K562 (cell line): Measurements from ENCODE around the gene AFAP1. TPM values are rescaled to one million over a fixed set of nuclear protein-coding genes. Genes with fewer than 3 reads are reported as not detected.

Experiments used
- ATAC-seq: fragments of 200-7000 bp; cut with Tn5 transposase; 3 replicates; pipeline ENCODE4 v1.9.1; 2020; ENCODE audit warnings: moderate library complexity
- BruUV-seq: library from RNA; stranded (reverse); fragments of 400-500 nt; replicated peaks from 2 replicates; lab custom pipeline; 2021; lab: Mats Ljungman, UMichigan
- CTCF ChIA-PET: fragments of 300-600 bp; formaldehyde crosslinking; extraction: SDS; loops from one replicate; lab custom pipeline; 2021; ENCODE audit warnings: low intra/inter-chr PET ratio; lab: Yijun Ruan, JAX
- POLR2A ChIA-PET: fragments of 300-600, 350-650 bp; sonication (Branson Sonifier 250); formaldehyde crosslinking; extraction: SDS; loops from one replicate; lab custom pipeline; 2021; ENCODE audit warnings: antibody characterized with exemption, inconsistent platforms; lab: Yijun Ruan, JAX
- DNase-seq, 4 experiments: peaks; one replicate each; pipeline versions ENCODE4 v3.0.0 to v3.0.0-alpha.2; 2011 to 2018; ENCODE audit warnings: low spot score in 3 of 4, mixed read lengths in 3 of 4; ENCODE audit errors: extremely low read depth in 1 of 4
- FAIRE-seq: peaks from 2 replicates; lab custom pipeline; 2011; peaks lifted over from hg19 to GRCh38; lab: Jason Lieb, UNC
- H2AFZ ChIP-seq: 2 replicates; pipeline ENCODE4 v1.6.0; 2011; ENCODE audit warnings: low read depth, low read length, control low read depth, inconsistent platforms
- H3K27ac ChIP-seq: fragments of 200-600 bp; 3 replicates; pipeline ENCODE4 v1.8.0; 2011; ENCODE audit warnings: low read depth, mild to moderate bottlenecking, control low read depth, inconsistent platforms, low read length, moderate library complexity, mixed read lengths; ENCODE audit errors: extremely low read depth
- H3K27me3 ChIP-seq, 2 experiments: fragments of 300-600 bp in 1 of 2; 2 replicates in 1 of 2; 3 replicates in 1 of 2; pipeline versions ENCODE4 v1.6.0 to v1.8.0; 2011; ENCODE audit warnings: inconsistent platforms in 2 of 2, low read length in 2 of 2, mild to moderate bottlenecking in 1 of 2, mixed read lengths in 1 of 2, moderate library complexity in 1 of 2; ENCODE audit not compliant: control insufficient read depth in 2 of 2, insufficient read depth in 2 of 2
- H3K36me3 ChIP-seq: fragments of 300-600 bp; 3 replicates; pipeline ENCODE4 v1.8.0; 2011; ENCODE audit warnings: mild to moderate bottlenecking, low read length, inconsistent platforms; ENCODE audit not compliant: control insufficient read depth, insufficient read depth
- H3K4me1 ChIP-seq, 2 experiments: fragments of 200-600 bp in 1 of 2; replicated peaks in 1 of 2; 2 replicates in 1 of 2; 3 replicates in 1 of 2; pipeline versions ENCODE4 v1.5.1 to v1.8.0; 2011; ENCODE audit warnings: inconsistent platforms in 2 of 2, low read length in 2 of 2, mild to moderate bottlenecking in 1 of 2, mixed read lengths in 1 of 2, moderate library complexity in 1 of 2; ENCODE audit not compliant: control insufficient read depth in 2 of 2, insufficient read depth in 2 of 2
- H3K4me2 ChIP-seq: 2 replicates; pipeline ENCODE4 v1.6.1; 2011; ENCODE audit warnings: low read length, control low read depth, inconsistent platforms, mixed read lengths; ENCODE audit not compliant: insufficient read depth
- H3K4me3 ChIP-seq: fragments of 200-600 bp; sonication (generic), shearing (Covaris generic); 2 replicates; pipeline ENCODE4 v1.5.1; 2016; ENCODE audit warnings: control low read depth, inconsistent platforms
- H3K79me2 ChIP-seq: fragments of 200-600 bp; 3 replicates; pipeline ENCODE4 v1.8.0; 2011; ENCODE audit warnings: low read length, inconsistent platforms; ENCODE audit not compliant: control insufficient read depth, insufficient read depth
- H3K9ac ChIP-seq, 2 experiments: 2 replicates each; pipeline versions ENCODE4 v1.6.0 to v1.6.1; 2011; ENCODE audit warnings: low read depth in 2 of 2, low read length in 2 of 2, control low read depth in 1 of 2, inconsistent platforms in 1 of 2, mild to moderate bottlenecking in 1 of 2, mixed read lengths in 1 of 2; ENCODE audit not compliant: insufficient read depth in 1 of 2
- H3K9me1 ChIP-seq: one replicate; pipeline ENCODE4 v1.6.0; 2011; ENCODE audit warnings: inconsistent platforms, mild to moderate bottlenecking, low read length, moderate library complexity; ENCODE audit not compliant: control insufficient read depth, insufficient read depth
- H3K9me3 ChIP-seq: replicated peaks from 2 replicates; pipeline ENCODE4 v1.5.1; 2011; ENCODE audit warnings: low read depth, low read length, inconsistent platforms; ENCODE audit not compliant: control insufficient read depth, insufficient read depth
- H4K20me1 ChIP-seq: replicated peaks from 2 replicates; pipeline ENCODE4 v1.6.1; 2011; ENCODE audit warnings: low read length, inconsistent platforms, mixed read lengths; ENCODE audit not compliant: control insufficient read depth, insufficient read depth
- CBX8 ChIP-seq: fragments of 200-600 bp; sonication (generic); IDR thresholded peaks from 2 replicates; pipeline ENCODE4 v1.6.1; 2012; ENCODE audit warnings: borderline replicate concordance, mixed run types, low read depth, mild to moderate bottlenecking, moderate library complexity, mixed read lengths, low read length, control low read depth, inconsistent platforms; ENCODE audit not compliant: poor library complexity, severe bottlenecking; ENCODE audit errors: extremely low read depth
- DNMT1 ChIP-seq: fragments of 450-650 bp; IDR thresholded peaks from 2 replicates; pipeline ENCODE4 v1.6.1; 2016; ENCODE audit warnings: antibody characterized with exemption, mild to moderate bottlenecking
- FOS ChIP-seq: IDR thresholded peaks from 3 replicates; pipeline ENCODE4 v1.6.1; 2011; ENCODE audit not compliant: insufficient read length; ENCODE audit errors: extremely low read depth
- FOXM1 ChIP-seq, 2 experiments: fragments of 450-650 bp in 1 of 2; sonication (generic) in 1 of 2; formaldehyde crosslinking in 1 of 2; IDR thresholded peaks; 2 replicates each; pipeline versions ENCODE4 v1.6.1 to v1.9.0; 2017 to 2022; ENCODE audit warnings: low read depth in 2 of 2, mild to moderate bottlenecking in 2 of 2, missing genetic modification reagents in 1 of 2, moderate library complexity in 1 of 2
- MAFF ChIP-seq: IDR thresholded peaks from 2 replicates; pipeline ENCODE4 v1.6.1; 2012; ENCODE audit warnings: low read length, improper control_type of control experiment
- NCOR1 ChIP-seq: fragments of 450-650 bp; IDR thresholded peaks from 2 replicates; pipeline ENCODE4 v1.6.1; 2016; ENCODE audit warnings: mild to moderate bottlenecking, moderate library complexity
- PRPF4 ChIP-seq: fragments of 200-400 bp; formaldehyde crosslinking; IDR thresholded peaks from one replicate; pipeline ENCODE4 v1.6.1; 2017; ENCODE audit warnings: low read length, low read depth, mild to moderate bottlenecking; ENCODE audit not compliant: insufficient read depth, poor library complexity, severe bottlenecking
- XRCC5 ChIP-seq: fragments of 200-400 bp; formaldehyde crosslinking; IDR thresholded peaks from 2 replicates; pipeline ENCODE4 v1.6.1; 2017; ENCODE audit warnings: low read depth, mild to moderate bottlenecking, low read length
- ZNF274 ChIP-seq: IDR thresholded peaks from 2 replicates; pipeline ENCODE4 v1.6.1; 2011; ENCODE audit warnings: low read depth, mild to moderate bottlenecking, low read length, moderate library complexity, borderline replicate concordance
- ZNF316 ChIP-seq: fragments of 450-650 bp; IDR thresholded peaks from 2 replicates; pipeline ENCODE4 v1.6.1; 2016
- ZNF717 ChIP-seq: fragments of 250-450 bp; sonication (Bioruptor Pico); IDR thresholded peaks from 2 replicates; pipeline ENCODE4 v1.5.0; 2021
- ZNF75A ChIP-seq: fragments of 450-650 bp; formaldehyde crosslinking; IDR thresholded peaks from 2 replicates; pipeline ENCODE4 v1.4.0; 2020; ENCODE audit warnings: mild to moderate bottlenecking
- WGBS: fragments of 100-300 bp; shearing (Covaris generic); methylation state at CpG from one replicate; pipeline ENCODE4 v1.1.6; 2016; ENCODE audit warnings: low coverage, mixed read lengths; ENCODE audit not compliant: insufficient coverage; ENCODE audit errors: missing lambda C conversion rate; 5-methylcytosine and 5-hydroxymethylcytosine counted together
- in situ Hi-C: fragments of 300-500 bp; cut with MboI; formaldehyde crosslinking; loops from 4 replicates; pipeline ENCODE4 v1.15.0; 2018; ENCODE audit warnings: inconsistent platforms, mixed read lengths
- intact Hi-C: fragments of 100-400 bp; cut with micrococcal nuclease; formaldehyde crosslinking; loops from 2 replicates; pipeline ENCODE4 v1.14.2; 2022
- polyA plus RNA-seq, 8 experiments: library from polyadenylated mRNA; depleted of rRNA in 4 of 8; stranded (reverse) in 5 of 8; unstranded in 3 of 8; fragments of >200 nt; fragmentation: Nextera tagmentation in 2 of 8; fragmentation: Illumina TruSeq in 1 of 8; extraction: Ambion mirVana in 2 of 8; extraction: Trizol in 1 of 8; gene quantifications; 2 replicates each; pipeline versions ENCODE4 v1.2.1 to v1.2.3, GENCODE V29; 2011 to 2014; ENCODE audit warnings: inconsistent platforms in 1 of 8, missing spikeins in 1 of 8
- total RNA-seq, 7 experiments: library from RNA; depleted of rRNA in 6 of 7; stranded (reverse); fragments of >200 nt in 6 of 7; fragmentation: Illumina TruSeq in 2 of 7; extraction: Trizol in 2 of 7; gene quantifications; 2 replicates each; pipeline versions ENCODE4 v1.2.1 to v1.2.3, GENCODE V29; 2011 to 2021; ENCODE audit warnings: low replicate concordance in 1 of 7

AFAP1 gene
- total and polyA plus RNA-seq, 9 of the 15 experiments (the other 6 are each of a cell fraction or from before 2014, with no cell fraction given) = 0.07 to 0.42 (median 0.12) TPM; not detected in 1

DNA sequence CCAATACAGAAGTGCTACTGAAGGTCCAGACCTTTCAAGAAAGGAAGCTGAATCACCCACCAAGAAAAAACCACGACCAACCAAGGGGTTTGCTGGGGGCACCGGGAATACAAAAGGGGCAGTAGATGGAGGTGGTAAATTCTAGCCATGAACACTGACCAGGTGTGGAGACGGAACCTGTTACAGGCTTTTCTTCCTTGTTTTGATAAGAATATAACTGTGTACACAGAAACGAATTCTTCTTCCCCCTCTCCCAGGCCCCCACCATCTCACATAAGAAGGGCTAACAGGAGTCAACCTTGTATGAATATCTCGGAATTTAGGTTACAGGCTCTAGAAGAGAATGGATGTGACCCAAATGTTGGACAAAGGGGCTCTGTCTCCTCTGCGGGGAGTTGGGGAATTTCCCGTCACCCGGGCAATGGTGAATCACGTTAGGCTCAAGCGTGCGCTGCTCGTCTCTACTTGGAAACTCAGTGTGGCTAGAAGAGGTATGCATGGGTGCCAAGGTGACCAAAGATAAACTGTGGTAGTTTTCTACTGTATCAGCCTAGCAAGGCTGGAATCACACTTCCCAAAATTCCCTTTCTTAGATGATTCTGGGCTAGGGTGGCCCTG lies 87.0 kb downstream of the AFAP1 start:
- no peak for ATAC-seq
- 0% methylated on average over 11 of the region's 12 CpGs for WGBS

More for the DNA sequence above, 87.0 kb downstream of the AFAP1 start:
- Histone ChIP-seq H3K27ac (no peak overlapping the region), H4K20me1 (peaks cover 7% of the 10 kb centered on the region; the same call in 1 of the 2 replicates), H3K4me3 (no peak overlapping the region), H3K79me2 (no peaks in the 10 kb centered on the region), H3K9me1 (no peaks in the 10 kb centered on the region), H3K4me1 (no peaks in the 10 kb centered on the region)
- POLR2A ChIA-PET = interaction anchor here (0.9 kb wide), 1 partner anchor 89 kb away, joined by 5 read pairs; no protein-coding TSS in a partner anchor
- FAIRE-seq (no peak), DNase-seq (no peak)
- no TSS peak for BruUV-seq
- TF ChIP-seq XRCC5 (no peak), MAFF (no peak), ZNF274 (no peak), NCOR1 (no peak), PRPF4 (no peak), DNMT1 (no peak), CBX8 (no peak), FOS (no peak), ZNF316 (no peak), ZNF717 (CRISPR knock-in tag) (no peak), ZNF75A (no peak), FOXM1 (IDR thresholded peaks at IDR 0.05; ENCODE audit: low read depth) (no peak), FOXM1 (CRISPR knock-in tag; IDR thresholded peaks at IDR 0.05; ENCODE audit: low read depth) (no peak)
- TF ChIP-seq, all 486 proteins: peak for 0
- in situ Hi-C loops (loop anchor here (5.0 kb wide), 1 partner anchor 50 kb away; no protein-coding TSS in a partner anchor), intact Hi-C loops (no loop called here)
- Histone ChIP-seq H2AFZ (no peak overlapping the region), H3K9ac (no peak overlapping the region), H3K27me3 (peaks cover 11 to 53% of the 10 kb centered on the region in 2 experiments), H3K9me3 (no peaks in the 10 kb centered on the region), H3K4me2 (no peak overlapping the region), H3K36me3 (no peaks in the 10 kb centered on the region)
- CTCF ChIA-PET = no interaction called here
